Dendritic cell treated with granulocyte-macrophage colony-stimulating factor and Interleukin-4, amounts not matched to agents 40 ng/mL and 50 ng/mL, for 4 days (primary cell): Measurements from ENCODE around the gene BRD8.
A peak's percentile ranks its signal among the peaks of the same experiment; 100 is the strongest.
"Not testable (repeated sequence)": the region's sequence is repeated elsewhere in the genome, so short reads cannot be mapped to it uniquely, and the experiment has no call there.

Experiments
- H3K27ac Mint-ChIP-seq: one replicate; pipeline ENCODE4 v1.8.0; 2022; ENCODE audit warnings: mild to moderate bottlenecking, mixed read lengths
- H3K27me3 Mint-ChIP-seq: one replicate; pipeline ENCODE4 v1.8.0; 2022; ENCODE audit warnings: mild to moderate bottlenecking, mixed read lengths
- H3K36me3 Mint-ChIP-seq: one replicate; pipeline ENCODE4 v1.8.0; 2022; ENCODE audit warnings: low read depth, mixed read lengths
- H3K4me1 Mint-ChIP-seq: one replicate; pipeline ENCODE4 v1.8.0; 2022; ENCODE audit warnings: low read depth, mixed read lengths
- H3K4me3 Mint-ChIP-seq: one replicate; pipeline ENCODE4 v1.8.0; 2022; ENCODE audit warnings: mild to moderate bottlenecking, moderate library complexity, mixed read lengths
- H3K9me3 Mint-ChIP-seq: one replicate; pipeline ENCODE4 v1.8.0; 2022; ENCODE audit warnings: mixed read lengths
- intact Hi-C: fragments of 100-400 bp; cut with micrococcal nuclease; formaldehyde crosslinking; loops from one replicate; pipeline ENCODE4 v1.15.0; 2022

The BRD8 gene

DNA sequence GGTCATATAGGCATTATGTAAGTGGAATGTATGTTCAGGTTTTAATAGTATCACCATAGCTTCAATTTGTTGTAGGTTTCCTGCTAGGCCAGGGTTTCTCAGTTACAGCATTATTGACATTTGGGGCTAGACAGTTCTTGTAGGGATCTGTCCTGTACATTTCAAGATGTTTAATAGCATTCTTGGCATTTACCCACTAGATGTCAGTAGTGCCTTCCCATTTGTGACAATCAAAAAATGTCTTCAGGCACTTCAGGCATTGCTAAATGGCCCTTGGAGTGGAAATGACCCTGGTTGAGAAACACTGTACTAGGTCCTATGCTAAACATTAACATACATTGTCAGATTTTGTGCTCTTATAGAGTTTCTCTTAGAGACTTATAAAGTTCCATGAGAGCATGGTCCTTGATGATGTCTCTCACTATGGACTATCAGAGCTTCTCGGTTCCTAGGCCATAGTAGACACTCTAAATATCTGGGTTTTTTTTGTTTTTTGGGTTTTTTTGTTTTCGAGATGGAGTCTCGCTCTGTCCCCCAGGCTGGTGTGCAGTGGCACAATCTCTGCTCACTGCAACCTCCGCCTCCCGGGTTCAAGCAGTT, 1.9 kb upstream of the BRD8 start:
- Mint-ChIP-seq H3K27ac (no peak overlapping the region), H3K27me3 (no peaks in the 10 kb centered on the region), H3K9me3 (no peaks in the 10 kb centered on the region), H3K4me3 (no peak overlapping the region), H3K4me1 (peaks cover 8% of the 10 kb centered on the region), H3K36me3 (peaks cover 34% of the 10 kb centered on the region)
- intact Hi-C loops = no loop called here

DNA sequence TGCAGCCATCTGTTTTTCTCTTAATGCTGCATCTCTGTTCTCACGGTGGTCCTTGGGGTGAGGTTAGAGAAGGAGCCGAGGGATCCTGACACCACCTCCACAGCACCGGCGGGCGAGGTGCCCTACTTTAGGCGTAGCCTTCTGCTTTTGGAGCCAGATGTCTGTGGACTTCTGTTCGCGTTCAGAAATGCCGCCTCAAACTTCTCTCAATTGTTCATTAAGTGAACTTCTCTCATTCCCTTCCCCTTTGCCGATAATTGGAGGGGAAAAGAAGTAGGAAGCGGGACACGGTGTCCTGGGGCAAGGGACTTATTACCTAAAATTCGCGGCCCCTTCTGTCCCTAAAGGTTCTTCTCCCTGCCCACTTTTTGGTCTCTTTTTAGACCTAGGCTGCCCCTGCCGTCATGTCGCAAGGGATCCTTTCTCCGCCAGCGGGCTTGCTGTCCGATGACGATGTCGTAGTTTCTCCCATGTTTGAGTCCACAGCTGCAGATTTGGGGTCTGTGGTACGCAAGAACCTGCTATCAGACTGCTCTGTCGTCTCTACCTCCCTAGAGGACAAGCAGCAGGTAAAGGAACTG, 937 bp upstream of the BRD8 start:
- no peak overlapping the region for H3K4me3 Mint-ChIP-seq
- H3K27me3 Mint-ChIP-seq = no peaks in the 10 kb centered on the region
- H3K4me1 Mint-ChIP-seq = peaks cover 8% of the 10 kb centered on the region
- intact Hi-C loops = no loop called here
- H3K36me3 Mint-ChIP-seq = peaks cover 34% of the 10 kb centered on the region
- H3K9me3 Mint-ChIP-seq = no peaks in the 10 kb centered on the region
- no peak overlapping the region for H3K27ac Mint-ChIP-seq

DNA sequence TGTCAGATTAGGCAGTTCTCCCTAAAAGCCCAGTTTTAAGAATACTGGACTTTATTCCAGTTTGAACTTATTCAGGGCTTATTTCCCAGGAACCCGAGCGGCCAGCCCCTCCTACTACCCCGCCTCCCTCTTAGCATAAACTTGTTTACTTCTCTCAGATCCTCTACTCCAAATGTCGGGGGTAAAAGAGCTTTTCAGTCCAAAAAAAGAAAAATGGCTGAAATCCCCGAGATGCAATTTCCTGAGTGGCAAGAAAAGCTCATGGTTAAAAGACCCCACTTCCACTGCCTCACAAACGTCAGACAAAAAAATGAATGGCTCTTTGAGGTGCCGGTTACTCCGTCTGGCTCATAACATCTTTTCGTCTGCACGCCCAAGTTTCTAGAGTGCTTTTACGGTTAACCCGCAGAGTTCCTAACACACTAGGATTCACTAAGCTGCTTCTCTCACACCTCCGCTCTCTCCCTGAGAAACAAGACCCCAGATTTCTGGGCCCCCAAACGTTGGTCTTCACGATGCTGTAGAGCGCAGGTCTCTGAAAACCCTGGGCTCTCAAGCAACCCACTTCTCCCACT, 402 bp downstream of the BRD8 start:
- Mint-ChIP-seq H3K4me1 (peaks cover 14% of the 10 kb centered on the region), H3K27ac (no peak overlapping the region), H3K4me3 (no peak overlapping the region), H3K27me3 (no peaks in the 10 kb centered on the region), H3K9me3 (no peaks in the 10 kb centered on the region), H3K36me3 (peaks cover 41% of the 10 kb centered on the region)
- intact Hi-C loops = loop anchor here (1.0 kb wide), 1 partner anchor 35 kb away; the partner anchor contains the start of gene CDC23

- Mint-ChIP-seq H3K4me1 (peaks cover 15% of the 10 kb centered on the region), H3K27ac (peak overlapping the region; percentile 55), H3K27me3 (no peaks in the 10 kb centered on the region), H3K9me3 (no peaks in the 10 kb centered on the region), H3K4me3 (no peak overlapping the region), H3K36me3 (peaks cover 100% of the 10 kb centered on the region)
- intact Hi-C loops = no loop called here
Measured at GRCh38 chr5:138170299-138170698, 8.1 kb downstream of the BRD8 start.

GRCh38 chr5:138169124-138169523, 9.3 kb downstream of the BRD8 start:
- Mint-ChIP-seq H3K4me1 (peaks cover 15% of the 10 kb centered on the region), H3K27ac (no peak overlapping the region), H3K27me3 (no peaks in the 10 kb centered on the region), H3K9me3 (no peaks in the 10 kb centered on the region), H3K36me3 (peaks cover 100% of the 10 kb centered on the region), H3K4me3 (no peak overlapping the region)
- intact Hi-C loops = no loop called here

GRCh38 chr5:138163721-138164120, 14.7 kb downstream of the BRD8 start:
- Mint-ChIP-seq H3K4me3 (no peak overlapping the region), H3K27me3 (no peaks in the 10 kb centered on the region), H3K4me1 (no peaks in the 10 kb centered on the region), H3K36me3 (peaks cover 100% of the 10 kb centered on the region), H3K27ac (no peak overlapping the region), H3K9me3 (no peaks in the 10 kb centered on the region)
- intact Hi-C loops = no loop called here

- intact Hi-C loops = no loop called here
- peaks cover 99% of the 10 kb centered on the region for H3K36me3 Mint-ChIP-seq
- H3K4me1 Mint-ChIP-seq = no peaks in the 10 kb centered on the region
- H3K9me3 Mint-ChIP-seq = no peaks in the 10 kb centered on the region
- no peak overlapping the region for H3K27ac Mint-ChIP-seq
- no peak overlapping the region for H3K4me3 Mint-ChIP-seq
- H3K27me3 Mint-ChIP-seq = no peaks in the 10 kb centered on the region
Measured at GRCh38 chr5:138160706-138161105, 17.7 kb downstream of the BRD8 start.

DNA sequence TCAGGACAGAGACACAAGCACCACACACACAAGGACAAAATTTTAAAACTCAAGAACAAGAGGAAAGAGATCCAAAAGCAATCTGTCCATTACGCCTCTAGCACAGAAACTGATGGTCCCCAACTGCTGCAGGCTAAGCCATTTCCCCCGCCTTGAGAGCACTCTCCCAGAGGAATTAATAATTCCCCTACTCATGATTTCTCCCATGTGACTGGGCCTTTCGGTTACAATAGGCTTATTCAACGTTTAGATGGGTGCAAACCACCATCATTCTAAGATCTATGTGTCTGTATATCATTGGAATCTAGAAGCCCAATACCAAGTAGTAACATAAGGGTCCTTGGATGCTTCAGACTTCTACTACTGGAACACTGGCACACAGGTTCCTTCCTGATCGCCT, 18.8 kb downstream of the BRD8 start:
- Mint-ChIP-seq H3K36me3 (peaks cover 88% of the 10 kb centered on the region), H3K9me3 (no peaks in the 10 kb centered on the region), H3K27ac (no peak overlapping the region), H3K4me1 (no peaks in the 10 kb centered on the region), H3K4me3 (no peak overlapping the region), H3K27me3 (no peaks in the 10 kb centered on the region)
- intact Hi-C loops = no loop called here

DNA sequence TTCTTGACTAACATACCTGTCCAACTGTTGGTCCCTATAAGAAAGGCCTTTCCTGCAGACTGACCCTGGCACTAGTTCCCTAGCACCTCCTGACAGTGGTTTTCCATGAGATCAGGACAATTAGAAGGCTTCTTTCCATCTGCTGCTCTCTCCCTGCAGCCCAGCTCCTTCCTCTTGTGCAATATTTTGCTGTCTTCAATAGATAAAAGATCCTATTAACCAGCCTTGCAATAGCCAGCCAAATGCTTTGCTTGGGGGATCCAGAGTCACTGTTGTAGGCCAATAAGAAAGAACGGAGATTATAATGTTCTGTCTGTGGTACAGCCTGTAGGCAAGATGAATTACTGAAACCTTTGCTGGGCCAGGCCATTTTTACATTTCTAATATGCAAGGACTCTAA, 20.8 kb downstream of the BRD8 start:
- intact Hi-C loops = no loop called here
- Mint-ChIP-seq H3K36me3 (peaks cover 68% of the 10 kb centered on the region), H3K9me3 (no peaks in the 10 kb centered on the region), H3K4me3 (no peak overlapping the region), H3K27me3 (no peaks in the 10 kb centered on the region), H3K27ac (no peak overlapping the region), H3K4me1 (no peaks in the 10 kb centered on the region)

DNA sequence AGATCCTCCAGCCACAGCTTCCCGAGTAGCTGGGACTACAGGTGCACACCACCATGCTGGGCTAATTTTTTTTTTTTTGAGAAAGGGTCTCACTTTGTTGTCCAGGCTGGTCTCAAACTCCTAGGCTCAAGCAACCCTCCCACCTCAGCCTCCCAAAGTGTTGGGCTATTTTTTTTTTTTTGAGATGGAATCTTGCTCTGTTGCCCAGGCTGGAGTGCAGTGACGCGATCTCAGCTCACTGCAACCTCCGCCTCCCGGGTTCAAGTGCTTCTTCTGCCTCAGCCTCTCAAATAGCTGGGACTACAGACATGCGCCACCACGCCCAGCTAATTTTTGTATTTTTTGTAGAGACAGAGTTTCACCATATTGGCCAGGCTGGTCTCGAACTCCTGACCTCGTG, 22.5 kb downstream of the BRD8 start:
- H3K27me3 Mint-ChIP-seq, H3K4me1 Mint-ChIP-seq, H3K9me3 Mint-ChIP-seq, intact Hi-C loops, H3K27ac Mint-ChIP-seq, H3K4me3 Mint-ChIP-seq: not testable (repeated sequence)
- peaks cover 51% of the 10 kb centered on the region for H3K36me3 Mint-ChIP-seq

- intact Hi-C loops = no loop called here
- no peaks in the 10 kb centered on the region for H3K9me3 Mint-ChIP-seq
- no peak overlapping the region for H3K4me3 Mint-ChIP-seq
- H3K27ac Mint-ChIP-seq = no peak overlapping the region
- no peaks in the 10 kb centered on the region for H3K4me1 Mint-ChIP-seq
- H3K36me3 Mint-ChIP-seq = no peaks in the 10 kb centered on the region
- peaks cover 7% of the 10 kb centered on the region for H3K27me3 Mint-ChIP-seq
Measured at GRCh38 chr5:138149530-138149929, 28.9 kb downstream of the BRD8 start.

DNA sequence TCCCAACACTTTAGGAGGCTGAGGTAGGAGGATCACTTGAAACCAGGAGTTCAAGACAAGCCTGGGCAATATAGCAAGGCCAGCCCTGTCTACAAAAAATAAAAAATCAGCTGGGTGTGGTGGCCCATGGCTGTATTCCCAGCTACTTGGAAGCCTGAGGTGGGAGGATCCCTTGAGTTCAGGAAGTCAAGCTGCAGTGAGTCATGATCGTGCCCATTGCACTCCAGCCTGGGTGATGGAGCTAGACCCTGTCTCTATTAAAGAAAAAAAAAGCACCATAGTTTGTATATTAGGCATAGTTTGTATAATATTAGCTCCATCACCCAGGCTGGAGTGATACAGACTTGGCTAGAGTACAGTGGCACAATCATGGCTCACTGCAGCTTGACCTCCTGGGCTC, 29.6 kb downstream of the BRD8 start:
- Mint-ChIP-seq H3K4me1 (no peaks in the 10 kb centered on the region), H3K9me3 (no peaks in the 10 kb centered on the region), H3K27me3 (peaks cover 10% of the 10 kb centered on the region), H3K27ac (no peak overlapping the region), H3K4me3 (no peak overlapping the region), H3K36me3 (no peaks in the 10 kb centered on the region)
- intact Hi-C loops = no loop called here

DNA sequence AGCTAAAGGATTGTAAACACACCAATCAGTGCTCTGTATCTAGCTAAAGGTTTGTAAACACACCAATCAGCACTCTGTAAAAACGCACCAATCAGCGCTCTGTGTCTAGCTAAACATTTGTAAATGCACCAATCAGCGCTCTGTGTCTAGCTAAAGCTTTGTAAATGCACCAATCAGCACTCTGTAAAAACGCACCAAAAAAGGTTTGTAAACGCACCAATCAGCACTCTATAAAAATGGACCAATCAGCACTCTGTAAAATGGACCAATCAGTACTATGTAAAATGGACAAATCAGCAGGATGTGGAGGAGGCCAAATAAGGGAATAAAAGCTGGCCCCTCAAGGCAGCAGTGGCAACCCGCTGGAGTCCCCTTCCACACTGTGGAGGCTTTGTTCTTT, 34.9 kb downstream of the BRD8 start:
- H3K27me3 Mint-ChIP-seq = peaks cover 39% of the 10 kb centered on the region
- H3K4me1 Mint-ChIP-seq = peaks cover 10% of the 10 kb centered on the region
- H3K27ac Mint-ChIP-seq, H3K4me3 Mint-ChIP-seq, H3K36me3 Mint-ChIP-seq, intact Hi-C loops, H3K9me3 Mint-ChIP-seq: not testable (repeated sequence)

DNA sequence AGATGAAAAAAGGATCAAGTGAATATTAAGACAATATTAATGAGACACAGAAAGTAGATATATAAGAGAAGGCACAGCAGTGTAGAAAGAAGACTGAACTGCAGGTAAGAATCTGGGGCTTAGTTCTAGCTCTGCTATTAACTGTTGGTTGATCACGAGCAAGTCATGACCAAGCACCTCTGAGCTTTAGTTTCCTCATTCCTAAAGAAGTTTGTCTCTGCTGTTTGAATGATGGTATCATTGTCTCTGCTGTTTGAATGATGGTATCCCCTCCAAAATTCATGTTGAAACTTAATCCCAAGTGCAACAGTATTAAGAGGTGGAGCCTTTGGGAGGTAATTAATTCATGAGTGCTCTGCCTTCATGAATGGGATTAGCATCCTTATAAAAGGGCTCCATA, 36.7 kb downstream of the BRD8 start:
- no peaks in the 10 kb centered on the region for H3K9me3 Mint-ChIP-seq

GRCh38 chr5:138140268-138140667, 38.2 kb downstream of the BRD8 start:
- Mint-ChIP-seq H3K9me3 (no peaks in the 10 kb centered on the region), H3K4me3 (no peak overlapping the region), H3K4me1 (peaks cover 15% of the 10 kb centered on the region), H3K27me3 (peaks cover 55% of the 10 kb centered on the region), H3K27ac (no peak overlapping the region), H3K36me3 (no peaks in the 10 kb centered on the region)
- intact Hi-C loops = no loop called here

More for the DNA sequence above, 36.7 kb downstream of the BRD8 start:
- Mint-ChIP-seq H3K4me3 (no peak overlapping the region), H3K36me3 (no peaks in the 10 kb centered on the region), H3K4me1 (peaks cover 10% of the 10 kb centered on the region), H3K27me3 (peaks cover 53% of the 10 kb centered on the region), H3K27ac (no peak overlapping the region)
- intact Hi-C loops = no loop called here
